Measurements from ENCODE around the gene GCA. TPM values are rescaled to one million over a fixed set of nuclear protein-coding genes. Genes with fewer than 3 reads are reported as not detected.

GCA gene
- total and polyA plus RNA-seq, 2 of the 13 experiments (the other 11 are each of a cell fraction or from before 2014, with no cell fraction given) = 42.0 to 48.3 TPM

DNA sequence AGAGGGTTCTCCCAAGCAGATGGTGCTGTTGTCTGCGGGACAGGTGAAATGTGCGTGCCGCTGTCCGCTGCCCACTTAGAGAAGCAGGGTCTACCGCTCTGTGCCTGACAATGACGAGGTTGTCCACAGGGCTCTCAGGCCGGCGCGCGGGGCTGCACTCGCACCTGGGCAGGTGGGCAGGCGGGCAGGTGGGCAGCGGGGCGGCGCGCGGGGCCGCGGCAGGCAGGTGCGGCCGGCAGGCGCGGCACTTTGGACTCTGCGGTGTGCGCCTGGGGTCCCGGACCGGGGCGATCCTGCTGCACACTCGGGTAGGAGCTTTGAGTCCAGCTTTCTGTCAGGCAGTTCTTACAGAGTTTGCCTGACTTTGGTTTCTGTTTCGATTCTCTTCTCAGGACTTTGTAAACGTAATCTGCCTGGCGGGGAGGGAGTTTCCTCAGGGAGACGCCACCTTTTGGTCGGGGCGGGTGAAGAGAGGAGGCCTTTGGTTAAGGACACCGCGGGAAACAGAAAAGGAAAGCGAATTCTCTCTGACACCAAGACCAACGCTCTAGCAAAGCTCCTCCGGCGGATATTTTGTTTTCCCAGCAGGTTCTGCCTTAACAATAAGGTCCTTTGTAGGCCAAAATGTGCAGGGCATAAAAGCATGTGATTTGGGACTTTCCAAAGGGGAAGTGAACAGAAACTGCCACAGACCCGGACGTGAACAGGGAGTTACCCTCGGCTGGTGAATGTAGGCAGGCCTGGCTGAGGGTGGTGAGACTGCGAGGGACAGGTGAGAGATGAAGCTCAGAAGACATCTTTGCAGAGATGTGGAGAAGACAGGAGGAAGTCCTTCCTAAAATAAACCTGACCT, 25.4 kb upstream of the GCA start, which contains the start of gene IFIH1 (continued):
- TF ChIP-seq ZBTB7B (CRISPR knock-in tag; IDR thresholded peaks at IDR 0.05) (peak; percentile 44), SRY (CRISPR knock-in tag; IDR thresholded peaks at IDR 0.05) (no peak), ZNF629 (CRISPR knock-in tag; conservative IDR thresholded peaks at IDR 0.05) (no peak), CHD4 (IDR thresholded peaks at IDR 0.05; ENCODE audit: borderline replicate concordance, low read length) (no peak), ZNF441 (CRISPR knock-in tag; IDR thresholded peaks at IDR 0.05; ENCODE audit: borderline replicate concordance) (no peak), RBAK (CRISPR knock-in tag; IDR thresholded peaks at IDR 0.05) (no peak), ZNF124 (CRISPR knock-in tag; IDR thresholded peaks at IDR 0.05) (peak; percentile 90), PPARG (CRISPR knock-in tag; conservative IDR thresholded peaks at IDR 0.05) (no peak), POLR2G (IDR thresholded peaks at IDR 0.05; ENCODE audit: low read depth, low read length) (peak; percentile 72; the same call in 1 of the 2 replicates), ZSCAN30 (CRISPR knock-in tag; IDR thresholded peaks at IDR 0.05) (no peak), ATF7-NPFF (CRISPR knock-in tag; IDR thresholded peaks at IDR 0.05; ENCODE audit: low read depth) (no peak), ZBTB38 (CRISPR knock-in tag; IDR thresholded peaks at IDR 0.05) (no peak)
- TF ChIP-seq, protein P1, sequence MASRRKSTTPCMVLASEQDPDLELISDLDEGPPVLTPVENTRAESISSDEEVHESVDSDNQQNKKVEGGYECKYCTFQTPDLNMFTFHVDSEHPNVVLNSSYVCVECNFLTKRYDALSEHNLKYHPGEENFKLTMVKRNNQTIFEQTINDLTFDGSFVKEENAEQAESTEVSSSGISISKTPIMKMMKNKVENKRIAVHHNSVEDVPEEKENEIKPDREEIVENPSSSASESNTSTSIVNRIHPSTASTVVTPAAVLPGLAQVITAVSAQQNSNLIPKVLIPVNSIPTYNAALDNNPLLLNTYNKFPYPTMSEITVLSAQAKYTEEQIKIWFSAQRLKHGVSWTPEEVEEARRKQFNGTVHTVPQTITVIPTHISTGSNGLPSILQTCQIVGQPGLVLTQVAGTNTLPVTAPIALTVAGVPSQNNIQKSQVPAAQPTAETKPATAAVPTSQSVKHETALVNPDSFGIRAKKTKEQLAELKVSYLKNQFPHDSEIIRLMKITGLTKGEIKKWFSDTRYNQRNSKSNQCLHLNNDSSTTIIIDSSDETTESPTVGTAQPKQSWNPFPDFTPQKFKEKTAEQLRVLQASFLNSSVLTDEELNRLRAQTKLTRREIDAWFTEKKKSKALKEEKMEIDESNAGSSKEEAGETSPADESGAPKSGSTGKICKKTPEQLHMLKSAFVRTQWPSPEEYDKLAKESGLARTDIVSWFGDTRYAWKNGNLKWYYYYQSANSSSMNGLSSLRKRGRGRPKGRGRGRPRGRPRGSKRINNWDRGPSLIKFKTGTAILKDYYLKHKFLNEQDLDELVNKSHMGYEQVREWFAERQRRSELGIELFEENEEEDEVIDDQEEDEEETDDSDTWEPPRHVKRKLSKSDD (CRISPR knock-in tag; IDR thresholded peaks at IDR 0.05; ENCODE audit: low read depth) = peak; percentile 39
- TF ChIP-seq, protein P2, sequence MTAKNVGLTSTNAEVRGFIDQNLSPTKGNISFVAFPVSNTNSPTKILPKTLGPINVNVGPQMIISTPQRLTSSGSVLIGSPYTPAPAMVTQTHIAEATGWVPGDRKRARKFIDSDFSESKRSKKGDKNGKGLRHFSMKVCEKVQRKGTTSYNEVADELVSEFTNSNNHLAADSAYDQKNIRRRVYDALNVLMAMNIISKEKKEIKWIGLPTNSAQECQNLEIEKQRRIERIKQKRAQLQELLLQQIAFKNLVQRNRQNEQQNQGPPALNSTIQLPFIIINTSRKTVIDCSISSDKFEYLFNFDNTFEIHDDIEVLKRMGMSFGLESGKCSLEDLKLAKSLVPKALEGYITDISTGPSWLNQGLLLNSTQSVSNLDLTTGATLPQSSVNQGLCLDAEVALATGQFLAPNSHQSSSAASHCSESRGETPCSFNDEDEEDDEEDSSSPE (CRISPR knock-in tag; IDR thresholded peaks at IDR 0.05) = peak; percentile 78
- TF ChIP-seq, protein P3, sequence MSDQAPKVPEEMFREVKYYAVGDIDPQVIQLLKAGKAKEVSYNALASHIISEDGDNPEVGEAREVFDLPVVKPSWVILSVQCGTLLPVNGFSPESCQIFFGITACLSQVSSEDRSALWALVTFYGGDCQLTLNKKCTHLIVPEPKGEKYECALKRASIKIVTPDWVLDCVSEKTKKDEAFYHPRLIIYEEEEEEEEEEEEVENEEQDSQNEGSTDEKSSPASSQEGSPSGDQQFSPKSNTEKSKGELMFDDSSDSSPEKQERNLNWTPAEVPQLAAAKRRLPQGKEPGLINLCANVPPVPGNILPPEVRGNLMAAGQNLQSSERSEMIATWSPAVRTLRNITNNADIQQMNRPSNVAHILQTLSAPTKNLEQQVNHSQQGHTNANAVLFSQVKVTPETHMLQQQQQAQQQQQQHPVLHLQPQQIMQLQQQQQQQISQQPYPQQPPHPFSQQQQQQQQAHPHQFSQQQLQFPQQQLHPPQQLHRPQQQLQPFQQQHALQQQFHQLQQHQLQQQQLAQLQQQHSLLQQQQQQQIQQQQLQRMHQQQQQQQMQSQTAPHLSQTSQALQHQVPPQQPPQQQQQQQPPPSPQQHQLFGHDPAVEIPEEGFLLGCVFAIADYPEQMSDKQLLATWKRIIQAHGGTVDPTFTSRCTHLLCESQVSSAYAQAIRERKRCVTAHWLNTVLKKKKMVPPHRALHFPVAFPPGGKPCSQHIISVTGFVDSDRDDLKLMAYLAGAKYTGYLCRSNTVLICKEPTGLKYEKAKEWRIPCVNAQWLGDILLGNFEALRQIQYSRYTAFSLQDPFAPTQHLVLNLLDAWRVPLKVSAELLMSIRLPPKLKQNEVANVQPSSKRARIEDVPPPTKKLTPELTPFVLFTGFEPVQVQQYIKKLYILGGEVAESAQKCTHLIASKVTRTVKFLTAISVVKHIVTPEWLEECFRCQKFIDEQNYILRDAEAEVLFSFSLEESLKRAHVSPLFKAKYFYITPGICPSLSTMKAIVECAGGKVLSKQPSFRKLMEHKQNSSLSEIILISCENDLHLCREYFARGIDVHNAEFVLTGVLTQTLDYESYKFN (CRISPR knock-in tag; conservative IDR thresholded peaks at IDR 0.05) = no peak
- TF ChIP-seq, protein P4, sequence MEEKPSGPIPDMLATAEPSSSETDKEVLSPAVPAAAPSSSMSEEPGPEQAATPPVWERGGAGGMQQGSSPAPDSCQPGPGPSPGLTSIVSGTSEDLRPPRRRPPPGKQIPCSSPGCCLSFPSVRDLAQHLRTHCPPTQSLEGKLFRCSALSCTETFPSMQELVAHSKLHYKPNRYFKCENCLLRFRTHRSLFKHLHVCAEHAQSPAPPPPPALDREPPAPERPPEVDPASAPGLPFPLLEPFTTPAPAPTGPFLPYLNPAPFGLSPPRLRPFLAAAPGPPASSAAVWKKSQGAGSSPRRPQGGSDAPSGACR (CRISPR knock-in tag; IDR thresholded peaks at IDR 0.05) = no peak
- TF ChIP-seq, protein P5, sequence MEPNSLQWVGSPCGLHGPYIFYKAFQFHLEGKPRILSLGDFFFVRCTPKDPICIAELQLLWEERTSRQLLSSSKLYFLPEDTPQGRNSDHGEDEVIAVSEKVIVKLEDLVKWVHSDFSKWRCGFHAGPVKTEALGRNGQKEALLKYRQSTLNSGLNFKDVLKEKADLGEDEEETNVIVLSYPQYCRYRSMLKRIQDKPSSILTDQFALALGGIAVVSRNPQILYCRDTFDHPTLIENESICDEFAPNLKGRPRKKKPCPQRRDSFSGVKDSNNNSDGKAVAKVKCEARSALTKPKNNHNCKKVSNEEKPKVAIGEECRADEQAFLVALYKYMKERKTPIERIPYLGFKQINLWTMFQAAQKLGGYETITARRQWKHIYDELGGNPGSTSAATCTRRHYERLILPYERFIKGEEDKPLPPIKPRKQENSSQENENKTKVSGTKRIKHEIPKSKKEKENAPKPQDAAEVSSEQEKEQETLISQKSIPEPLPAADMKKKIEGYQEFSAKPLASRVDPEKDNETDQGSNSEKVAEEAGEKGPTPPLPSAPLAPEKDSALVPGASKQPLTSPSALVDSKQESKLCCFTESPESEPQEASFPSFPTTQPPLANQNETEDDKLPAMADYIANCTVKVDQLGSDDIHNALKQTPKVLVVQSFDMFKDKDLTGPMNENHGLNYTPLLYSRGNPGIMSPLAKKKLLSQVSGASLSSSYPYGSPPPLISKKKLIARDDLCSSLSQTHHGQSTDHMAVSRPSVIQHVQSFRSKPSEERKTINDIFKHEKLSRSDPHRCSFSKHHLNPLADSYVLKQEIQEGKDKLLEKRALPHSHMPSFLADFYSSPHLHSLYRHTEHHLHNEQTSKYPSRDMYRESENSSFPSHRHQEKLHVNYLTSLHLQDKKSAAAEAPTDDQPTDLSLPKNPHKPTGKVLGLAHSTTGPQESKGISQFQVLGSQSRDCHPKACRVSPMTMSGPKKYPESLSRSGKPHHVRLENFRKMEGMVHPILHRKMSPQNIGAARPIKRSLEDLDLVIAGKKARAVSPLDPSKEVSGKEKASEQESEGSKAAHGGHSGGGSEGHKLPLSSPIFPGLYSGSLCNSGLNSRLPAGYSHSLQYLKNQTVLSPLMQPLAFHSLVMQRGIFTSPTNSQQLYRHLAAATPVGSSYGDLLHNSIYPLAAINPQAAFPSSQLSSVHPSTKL (CRISPR knock-in tag; IDR thresholded peaks at IDR 0.05) = peak; percentile 43
